HG03045 (cell line): ENCODE data around the gene GON4L.
"Not testable (repeated sequence)": the region's sequence is repeated elsewhere in the genome, so short reads cannot be mapped to it uniquely, and the experiment has no call there.

Experiments used
- ATAC-seq: cut with Tn5 transposase; IDR thresholded peaks from one replicate; pipeline ENCODE4 v1.9.1; 2021; ENCODE audit warnings: mild to moderate bottlenecking, moderate library complexity; ENCODE audit not compliant: unreplicated experiment

The GON4L gene

DNA sequence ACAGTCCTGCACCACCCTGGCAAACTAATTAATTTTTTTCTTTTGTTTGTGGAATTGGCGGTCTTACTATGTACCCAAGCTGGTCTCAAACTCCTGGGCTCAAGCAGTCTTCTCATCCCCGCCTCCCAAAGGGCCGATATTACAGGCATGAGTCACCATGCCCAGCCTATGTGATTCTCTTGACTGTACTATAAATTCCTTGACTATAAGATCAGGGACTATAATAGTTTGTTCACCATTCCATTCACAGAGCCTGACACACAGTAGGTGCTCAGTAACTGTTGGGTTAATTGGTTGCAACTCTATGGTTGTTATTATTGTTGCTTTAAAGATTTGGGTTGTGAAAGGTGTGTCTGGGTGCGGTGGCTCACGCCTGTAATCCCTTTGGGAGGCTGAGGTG lies 150.9 kb downstream of the GON4L start:
- no peak for ATAC-seq

DNA sequence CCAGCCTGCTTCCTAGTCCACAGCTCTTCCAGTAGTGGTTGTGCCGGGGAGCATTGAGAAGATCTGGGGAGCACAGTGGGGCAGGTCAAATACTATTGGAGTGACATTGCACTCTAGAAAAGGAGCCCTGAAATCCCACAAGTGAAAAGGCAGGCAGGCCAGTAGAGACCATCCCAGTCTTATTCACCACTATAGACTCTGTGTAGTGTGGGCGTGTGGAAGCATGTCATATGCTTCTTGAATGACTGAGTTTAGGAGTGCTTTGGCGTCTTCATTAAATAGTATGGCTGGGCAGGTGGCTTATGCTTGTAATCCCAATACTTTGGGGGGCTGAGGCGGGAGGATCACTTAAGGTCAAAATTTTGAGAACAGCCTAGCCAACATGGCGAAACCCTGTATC lies 152.6 kb downstream of the GON4L start:
- ATAC-seq: not testable (repeated sequence)

DNA sequence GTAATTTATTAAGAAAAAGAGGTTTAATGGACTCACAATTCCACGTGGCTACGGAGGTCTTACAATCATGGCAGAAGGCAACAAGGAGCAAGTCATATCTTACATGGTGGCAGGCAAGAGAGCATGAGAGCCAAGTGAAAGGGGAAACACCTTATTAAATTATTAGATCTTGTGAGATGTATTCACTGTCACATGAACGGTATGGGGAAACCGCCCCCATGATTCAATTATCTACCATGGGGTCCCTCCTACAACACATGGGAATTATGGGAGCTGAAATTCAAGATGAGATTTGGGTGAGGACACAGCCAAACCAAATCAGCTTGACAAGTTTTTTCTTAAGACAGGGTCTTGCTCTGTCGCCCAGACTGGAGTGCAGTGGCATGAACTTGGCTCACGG lies 153.8 kb downstream of the GON4L start:
- no peak for ATAC-seq

DNA sequence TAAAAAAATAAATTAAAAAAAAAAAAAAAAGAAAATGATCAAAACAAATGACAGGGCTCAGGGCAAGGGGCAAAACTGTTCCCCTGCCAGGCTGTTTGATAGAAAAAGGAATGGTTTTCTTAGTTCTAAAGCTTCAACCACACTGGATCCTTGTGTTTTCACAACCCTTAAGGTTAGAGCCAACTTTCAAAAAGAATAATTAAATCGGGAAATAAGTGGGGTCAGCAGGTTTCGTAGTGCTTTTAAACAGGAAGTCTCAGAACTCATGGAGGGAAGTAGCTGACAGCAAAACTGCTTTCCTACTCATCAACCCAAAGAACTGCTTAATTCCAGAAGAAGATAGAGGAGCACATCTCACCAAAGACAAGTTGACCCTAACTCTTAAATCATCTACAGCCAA lies 155.3 kb downstream of the GON4L start:
- ATAC-seq: not testable (repeated sequence)
